ENCODE data around the gene MAPK9.
A peak's percentile ranks its signal among the peaks of the same experiment; 100 is the strongest.
"Not testable (repeated sequence)": the region's sequence is repeated elsewhere in the genome, so short reads cannot be mapped to it uniquely, and the experiment has no call there.

The MAPK9 gene

GRCh38 chr5:180324601-180324950 lies 32.7 kb upstream of the MAPK9 start:
- DNase-seq, result no peak

DNA sequence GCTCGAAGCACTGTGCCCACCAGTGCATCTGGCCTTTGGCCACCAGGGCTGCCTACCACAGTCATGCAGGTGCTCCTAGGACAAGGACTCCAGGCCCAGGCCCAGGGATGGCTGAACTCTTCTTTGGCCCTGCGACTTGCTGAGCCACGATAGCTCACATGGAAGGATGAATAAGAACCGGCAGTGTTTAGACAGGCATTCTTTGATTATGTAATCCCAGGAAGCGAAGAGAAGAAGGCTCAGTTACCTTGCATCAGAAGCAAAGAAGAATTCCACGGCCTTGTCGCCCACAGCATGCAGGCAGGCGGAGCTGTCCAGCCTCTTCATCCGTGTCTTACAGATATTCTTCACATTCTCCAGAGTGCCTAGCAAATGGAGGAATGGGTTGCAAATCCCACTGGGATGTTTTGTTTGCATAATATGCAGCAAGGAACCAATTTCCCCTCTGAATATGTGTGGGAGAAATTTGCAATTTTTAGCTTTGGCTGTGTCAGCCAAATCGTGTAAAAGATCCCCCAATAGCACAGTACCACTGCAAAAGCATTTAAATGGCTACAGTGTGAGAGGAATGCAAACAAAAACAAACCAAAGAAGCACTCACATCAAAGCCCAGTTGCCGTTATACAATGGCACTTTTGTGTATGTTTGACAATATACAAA lies 32.2 kb upstream of the MAPK9 start:
- DNase-seq, result peak; percentile 24

DNA sequence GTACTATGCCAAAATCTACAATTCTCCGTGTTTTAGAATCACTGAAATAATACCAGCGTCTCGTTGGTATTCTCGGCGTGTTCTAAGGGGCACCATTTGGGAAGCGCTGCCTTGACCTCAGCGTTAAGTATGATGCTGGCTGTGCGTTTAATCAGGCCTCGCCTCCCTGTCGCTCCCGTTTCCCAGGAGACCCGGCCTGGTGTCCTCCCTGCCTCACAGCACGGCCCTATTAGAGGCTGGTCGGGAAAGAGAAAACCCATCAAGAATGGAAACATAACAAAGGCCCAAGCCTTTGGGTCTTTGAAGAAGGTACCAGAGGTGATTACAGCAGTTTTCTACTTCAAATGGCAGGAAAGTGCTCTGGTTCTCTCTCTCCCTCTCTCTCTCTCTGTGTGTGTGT lies 31.3 kb upstream of the MAPK9 start:
- DNase-seq, result no peak

DNA sequence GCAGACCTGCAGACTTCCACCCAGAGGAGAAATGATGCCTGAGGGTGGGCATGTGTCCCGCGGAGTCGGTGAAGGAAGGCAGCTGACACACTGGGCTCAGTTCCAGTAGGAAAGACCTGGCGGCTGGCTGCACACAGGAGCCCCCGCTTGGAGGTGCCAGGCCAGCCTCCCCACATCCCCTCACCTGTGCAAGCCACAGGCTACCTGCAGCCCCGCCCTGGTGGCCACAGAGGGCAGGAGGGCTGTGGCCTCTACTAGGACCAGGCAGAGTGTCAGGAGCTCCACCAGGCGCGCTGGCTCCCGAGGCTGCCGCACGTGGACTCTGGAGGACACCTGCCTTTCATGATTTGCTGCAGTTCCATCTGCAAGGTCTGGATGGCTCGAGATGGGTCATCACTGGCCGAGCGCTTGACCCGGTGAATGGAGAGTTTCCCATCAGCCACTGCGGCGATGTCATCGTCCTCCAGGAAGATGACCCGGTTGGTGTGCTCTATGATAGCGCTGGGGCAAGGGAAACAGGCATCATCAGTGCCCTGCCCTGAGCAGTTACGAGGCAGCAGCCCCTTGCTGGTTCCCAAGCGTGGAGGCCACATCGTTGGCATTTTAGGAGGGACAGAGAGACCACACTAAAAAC lies 26.7 kb upstream of the MAPK9 start:
- DNase-seq, result no peak

- no peak for DNase-seq
Measured at GRCh38 chr5:180316586-180316985, 24.7 kb upstream of the MAPK9 start.

- DNase-seq, result peak; percentile 73
Measured at GRCh38 chr5:180315762-180316212, 23.9 kb upstream of the MAPK9 start.

- DNase-seq, result peak; percentile 86
Measured at GRCh38 chr5:180313677-180314505, 22.0 kb upstream of the MAPK9 start.

DNA sequence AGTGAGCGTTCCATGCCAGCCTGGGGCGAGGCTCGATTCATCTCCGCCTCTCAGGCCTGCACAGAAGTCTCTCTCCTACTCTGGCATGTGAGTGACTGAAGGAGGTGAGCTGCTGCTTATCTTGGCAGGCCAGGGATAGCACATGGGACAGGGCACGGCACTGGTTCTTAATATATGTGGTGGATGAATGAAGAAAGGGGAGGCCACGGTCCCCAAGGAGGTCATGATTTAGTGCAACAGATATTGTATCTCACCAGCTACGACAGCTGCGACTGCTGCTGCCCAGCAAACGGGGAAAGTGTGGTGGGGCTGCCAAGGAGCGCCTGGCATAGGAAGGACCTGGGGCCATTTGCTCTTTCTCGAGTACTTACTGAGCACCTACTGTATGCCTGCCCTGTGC lies 19.3 kb upstream of the MAPK9 start:
- DNase-seq, result no peak

DNA sequence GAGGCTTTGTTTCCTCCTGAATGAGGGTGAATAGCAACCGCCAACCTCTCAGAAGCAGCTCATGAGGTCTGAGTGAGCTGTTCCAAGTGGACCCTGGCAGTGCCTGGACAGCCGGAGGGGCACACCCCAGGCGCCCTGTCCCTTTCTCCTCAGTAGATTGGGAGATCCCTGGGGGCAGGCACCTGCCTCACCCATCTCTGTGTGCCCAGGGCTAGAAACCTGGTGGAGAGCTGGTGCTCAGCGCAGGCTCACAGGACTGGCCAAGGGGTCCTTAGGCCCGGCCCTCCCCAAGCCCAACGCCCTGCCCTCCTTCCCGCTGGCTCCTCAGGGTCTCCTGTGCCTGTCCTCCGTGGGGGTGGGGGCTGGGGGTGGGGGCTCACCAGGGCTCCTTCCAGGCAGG lies 14.9 kb upstream of the MAPK9 start:
- DNase-seq, result no peak

- DNase-seq, result no peak
Measured at GRCh38 chr5:180305481-180305880, 13.6 kb upstream of the MAPK9 start.

- DNase-seq, result no peak
Measured at GRCh38 chr5:180304431-180305375, 12.8 kb upstream of the MAPK9 start.

DNA sequence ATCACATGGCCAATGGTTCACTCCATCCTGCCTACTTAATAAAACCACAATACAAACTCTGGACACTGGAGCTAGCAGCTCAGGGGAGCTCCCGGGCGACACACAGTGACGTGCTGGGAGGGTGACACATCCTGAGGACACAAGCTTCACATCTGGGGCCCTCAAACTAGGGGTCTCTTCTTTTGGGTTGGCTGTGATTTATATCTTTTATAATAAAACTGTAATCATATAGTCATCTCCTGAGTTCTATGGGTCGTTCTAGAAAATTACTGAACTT lies 12.1 kb upstream of the MAPK9 start:
- DNase-seq, result no peak

- DNase-seq, result no peak
Measured at GRCh38 chr5:180303226-180304015, 11.5 kb upstream of the MAPK9 start.

GRCh38 chr5:180302256-180302655 lies 10.4 kb upstream of the MAPK9 start:
- DNase-seq, result no peak

- DNase-seq, result no peak
Measured at GRCh38 chr5:180301253-180301652, 9.4 kb upstream of the MAPK9 start.

GRCh38 chr5:180299526-180299925 lies 7.6 kb upstream of the MAPK9 start:
- no peak for DNase-seq

GRCh38 chr5:180299014-180299413 lies 7.1 kb upstream of the MAPK9 start:
- DNase-seq, result not testable (repeated sequence)

DNA sequence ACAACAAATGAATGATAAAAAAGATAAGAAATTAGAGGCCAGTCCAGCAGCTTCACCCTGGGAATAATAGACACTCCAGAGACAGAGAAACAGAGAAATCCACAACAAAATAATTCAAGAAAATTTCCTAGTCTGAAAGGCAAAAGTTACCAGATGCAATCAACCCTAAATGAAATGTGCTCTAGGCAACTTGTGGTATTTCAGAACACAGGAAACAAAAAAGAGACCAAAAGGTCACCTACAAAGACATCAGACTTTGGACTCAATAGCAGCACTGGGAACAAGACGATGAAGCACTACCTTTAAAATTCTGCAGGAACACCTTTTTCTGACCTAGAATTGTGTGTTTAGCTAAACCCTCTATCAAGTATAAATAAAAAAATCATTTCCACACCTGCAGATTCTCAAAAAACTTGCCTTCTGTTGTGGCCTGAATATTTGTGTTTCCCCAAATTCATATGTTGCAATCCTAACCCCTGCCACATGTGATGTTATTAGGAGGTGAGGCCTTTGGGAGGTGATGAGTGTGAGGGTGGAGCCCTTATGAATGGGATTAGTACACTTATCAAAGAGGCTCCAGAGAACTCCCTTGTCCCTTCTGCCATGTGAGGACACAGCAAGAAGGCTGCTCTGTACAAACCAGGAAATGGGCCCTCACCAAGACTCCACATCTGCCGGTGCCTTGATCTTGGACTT lies 5.9 kb upstream of the MAPK9 start:
- no peak for DNase-seq

DNA sequence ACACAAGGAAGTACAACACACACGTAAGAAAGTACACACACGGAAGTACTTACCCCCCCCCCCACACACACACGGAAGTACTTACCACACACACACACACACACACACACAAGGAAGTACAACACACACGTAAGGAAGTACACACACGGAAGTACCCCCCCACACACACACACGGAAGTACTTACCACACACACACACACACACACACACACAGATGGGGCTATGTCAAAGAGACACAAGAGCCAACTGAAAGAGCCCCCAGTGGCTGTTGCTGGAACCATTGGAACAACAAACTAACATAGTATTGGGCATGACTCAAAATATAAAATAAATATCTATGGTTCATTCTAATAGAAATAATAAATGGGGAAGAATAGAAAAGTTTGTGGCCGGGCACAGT lies 4.9 kb upstream of the MAPK9 start:
- no peak for DNase-seq

DNA sequence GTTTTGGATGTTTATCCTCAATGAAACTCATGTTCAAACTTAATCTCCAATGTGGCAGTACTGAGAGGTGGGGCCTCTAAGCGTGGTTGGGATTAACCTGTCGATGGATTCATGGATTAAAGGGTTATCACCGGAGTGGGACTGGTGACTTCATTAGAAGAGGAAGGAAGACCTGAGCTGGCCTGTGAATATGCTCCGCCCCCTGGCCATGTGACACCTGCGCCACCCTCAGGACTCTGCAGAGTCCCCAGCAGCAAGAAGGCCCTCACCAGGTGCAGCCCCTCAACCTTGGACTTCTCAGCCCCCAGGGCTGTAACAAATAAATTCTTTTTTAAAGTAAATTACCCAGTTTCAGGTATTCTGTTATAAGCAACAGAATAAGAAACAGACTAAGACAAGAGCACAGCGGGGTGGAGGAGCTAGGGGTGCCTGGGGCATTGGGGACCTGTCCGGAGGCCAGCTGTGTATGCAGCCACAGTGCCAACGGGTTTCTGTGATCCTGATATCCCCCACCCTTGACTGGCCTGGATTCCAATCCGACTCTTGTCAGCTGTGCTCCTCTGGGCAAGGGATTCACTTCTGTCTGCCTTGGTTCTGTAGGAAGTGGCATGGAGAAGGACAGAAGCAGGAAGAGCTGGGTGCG lies 3.2 kb upstream of the MAPK9 start:
- no peak for DNase-seq

- no peak for DNase-seq
Measured at GRCh38 chr5:180294411-180294810, 2.5 kb upstream of the MAPK9 start.

Data from suppressor macrophage treated with lipopolysaccharide for 4 hours (primary cell).